GM23248 (cell line): ENCODE measurements around the gene TRABD.

Experiments
- EZH2 ChIP-seq: fragments of 200-600 bp; sonication (generic); IDR thresholded peaks from 2 replicates; pipeline ENCODE4 v1.6.1; 2018; ENCODE audit warnings: antibody characterized with exemption, mild to moderate bottlenecking; ENCODE audit not compliant: insufficient read depth, poor library complexity, severe bottlenecking
- EZH2phosphoT487 ChIP-seq: fragments of 200-600 bp; sonication (generic); IDR thresholded peaks from 2 replicates; pipeline ENCODE4 v1.6.1; 2018; ENCODE audit warnings: antibody characterized with exemption, moderate library complexity, mild to moderate bottlenecking, low read depth; ENCODE audit not compliant: insufficient read depth

GRCh38 chr22:50178471-50178864 lies 7.2 kb upstream of the TRABD start:
- TF ChIP-seq EZH2phosphoT487: no peak
- no peak for TF ChIP-seq EZH2
